ENCODE data around the gene FAM53B. TPM values are rescaled to one million over a fixed set of nuclear protein-coding genes. Genes with fewer than 3 reads are reported as not detected.

FAM53B gene
- total RNA-seq, 1 experiment from 2014 or later: 11.2 TPM

DNA sequence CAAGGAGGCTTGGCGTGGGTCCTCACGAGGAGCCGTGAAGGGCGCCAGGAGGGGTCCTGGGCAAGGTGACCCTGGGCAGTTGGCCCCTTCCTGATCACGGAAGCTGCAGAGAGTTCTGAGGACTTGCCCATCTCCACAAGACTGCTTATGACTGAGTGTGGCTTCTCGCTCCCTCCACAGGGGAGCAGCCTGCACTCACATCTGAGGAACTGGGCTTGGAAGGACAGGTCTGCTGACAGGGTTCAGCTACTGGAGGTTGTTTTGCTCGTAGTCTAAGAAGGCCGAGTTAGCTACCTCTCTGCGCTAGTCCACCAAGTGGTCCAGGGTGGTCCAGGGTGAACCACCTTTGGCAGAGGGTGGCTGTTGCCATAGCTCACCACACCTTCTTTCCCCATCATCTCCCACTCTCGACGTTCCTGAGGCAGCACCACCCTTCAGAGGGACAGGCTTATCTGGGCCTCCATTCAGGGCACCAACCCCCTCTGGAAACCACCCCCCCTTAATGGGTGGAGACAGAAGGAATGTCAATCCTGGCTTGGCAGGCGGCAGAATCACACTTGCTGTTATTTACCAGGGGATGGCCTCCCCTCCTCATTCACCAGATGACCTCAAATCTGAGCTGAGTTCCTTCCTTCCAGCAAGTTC lies 38.2 kb downstream of the FAM53B start:
- intact Hi-C loops (cut with micrococcal nuclease; ENCODE audit: unreplicated experiment): loop anchor here (5.0 kb wide), 1 partner anchor 36 kb away; the partner anchor contains the start of gene FAM53B
- BruUV-seq (replicated peaks): no TSS peak
- Mint-ChIP-seq H3K27me3 (ENCODE audit: unreplicated experiment) (no peaks in the 10 kb centered on the region), H3K9me3 (ENCODE audit: low read depth, unreplicated experiment) (no peaks in the 10 kb centered on the region), H3K27ac (ENCODE audit: unreplicated experiment) (no peak overlapping the region), H3K4me1 (ENCODE audit: low read depth, unreplicated experiment) (peaks cover 32% of the 10 kb centered on the region), H3K36me3 (ENCODE audit: insufficient read depth, unreplicated experiment) (no peaks in the 10 kb centered on the region), H3K4me3 (ENCODE audit: low read depth, unreplicated experiment) (no peak overlapping the region)
- CTCF ChIA-PET: interaction anchor here (0.8 kb wide), 1 partner anchor 35 kb away, joined by 4 read pairs; no protein-coding TSS in a partner anchor
- TF ChIP-seq, protein P1, sequence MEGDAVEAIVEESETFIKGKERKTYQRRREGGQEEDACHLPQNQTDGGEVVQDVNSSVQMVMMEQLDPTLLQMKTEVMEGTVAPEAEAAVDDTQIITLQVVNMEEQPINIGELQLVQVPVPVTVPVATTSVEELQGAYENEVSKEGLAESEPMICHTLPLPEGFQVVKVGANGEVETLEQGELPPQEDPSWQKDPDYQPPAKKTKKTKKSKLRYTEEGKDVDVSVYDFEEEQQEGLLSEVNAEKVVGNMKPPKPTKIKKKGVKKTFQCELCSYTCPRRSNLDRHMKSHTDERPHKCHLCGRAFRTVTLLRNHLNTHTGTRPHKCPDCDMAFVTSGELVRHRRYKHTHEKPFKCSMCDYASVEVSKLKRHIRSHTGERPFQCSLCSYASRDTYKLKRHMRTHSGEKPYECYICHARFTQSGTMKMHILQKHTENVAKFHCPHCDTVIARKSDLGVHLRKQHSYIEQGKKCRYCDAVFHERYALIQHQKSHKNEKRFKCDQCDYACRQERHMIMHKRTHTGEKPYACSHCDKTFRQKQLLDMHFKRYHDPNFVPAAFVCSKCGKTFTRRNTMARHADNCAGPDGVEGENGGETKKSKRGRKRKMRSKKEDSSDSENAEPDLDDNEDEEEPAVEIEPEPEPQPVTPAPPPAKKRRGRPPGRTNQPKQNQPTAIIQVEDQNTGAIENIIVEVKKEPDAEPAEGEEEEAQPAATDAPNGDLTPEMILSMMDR (IDR thresholded peaks at IDR 0.05; ENCODE audit: unreplicated experiment): no peak
- DNase-seq: no peak

DNA sequence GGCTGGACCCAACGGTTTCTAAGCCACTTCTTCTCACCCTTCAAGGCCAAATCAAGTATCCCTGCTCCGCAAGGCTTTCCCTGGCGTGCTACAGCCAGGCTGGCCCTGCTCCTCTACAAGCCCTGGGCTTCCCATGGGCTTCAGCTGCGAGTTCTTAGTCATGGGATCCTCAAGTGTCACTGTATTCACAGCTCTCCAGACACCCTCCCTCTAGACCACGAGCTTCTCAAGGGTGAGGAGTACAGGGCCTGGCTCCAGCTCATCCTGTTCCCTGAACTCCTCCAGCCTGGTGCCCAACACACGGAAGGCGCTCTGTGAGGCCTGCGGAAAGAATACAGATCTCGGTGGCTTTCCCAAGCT lies 38.8 kb downstream of the FAM53B start:
- H3K27me3 Mint-ChIP-seq (ENCODE audit: unreplicated experiment): no peaks in the 10 kb centered on the region
- H3K9me3 Mint-ChIP-seq (ENCODE audit: low read depth, unreplicated experiment): no peaks in the 10 kb centered on the region
- CTCF ChIA-PET: no interaction called here
- H3K4me1 Mint-ChIP-seq (ENCODE audit: low read depth, unreplicated experiment): peaks cover 26% of the 10 kb centered on the region
- H3K4me3 Mint-ChIP-seq (ENCODE audit: low read depth, unreplicated experiment): no peak overlapping the region
- no peak overlapping the region for H3K27ac Mint-ChIP-seq (ENCODE audit: unreplicated experiment)
- no peak for DNase-seq
- intact Hi-C loops (cut with micrococcal nuclease; ENCODE audit: unreplicated experiment): loop anchor here (5.0 kb wide), 1 partner anchor 37 kb away; the partner anchor contains the start of gene FAM53B
- no TSS peak for BruUV-seq (replicated peaks)
- TF ChIP-seq, protein P1 (IDR thresholded peaks at IDR 0.05; ENCODE audit: unreplicated experiment): no peak
- H3K36me3 Mint-ChIP-seq (ENCODE audit: insufficient read depth, unreplicated experiment): no peaks in the 10 kb centered on the region

DNA sequence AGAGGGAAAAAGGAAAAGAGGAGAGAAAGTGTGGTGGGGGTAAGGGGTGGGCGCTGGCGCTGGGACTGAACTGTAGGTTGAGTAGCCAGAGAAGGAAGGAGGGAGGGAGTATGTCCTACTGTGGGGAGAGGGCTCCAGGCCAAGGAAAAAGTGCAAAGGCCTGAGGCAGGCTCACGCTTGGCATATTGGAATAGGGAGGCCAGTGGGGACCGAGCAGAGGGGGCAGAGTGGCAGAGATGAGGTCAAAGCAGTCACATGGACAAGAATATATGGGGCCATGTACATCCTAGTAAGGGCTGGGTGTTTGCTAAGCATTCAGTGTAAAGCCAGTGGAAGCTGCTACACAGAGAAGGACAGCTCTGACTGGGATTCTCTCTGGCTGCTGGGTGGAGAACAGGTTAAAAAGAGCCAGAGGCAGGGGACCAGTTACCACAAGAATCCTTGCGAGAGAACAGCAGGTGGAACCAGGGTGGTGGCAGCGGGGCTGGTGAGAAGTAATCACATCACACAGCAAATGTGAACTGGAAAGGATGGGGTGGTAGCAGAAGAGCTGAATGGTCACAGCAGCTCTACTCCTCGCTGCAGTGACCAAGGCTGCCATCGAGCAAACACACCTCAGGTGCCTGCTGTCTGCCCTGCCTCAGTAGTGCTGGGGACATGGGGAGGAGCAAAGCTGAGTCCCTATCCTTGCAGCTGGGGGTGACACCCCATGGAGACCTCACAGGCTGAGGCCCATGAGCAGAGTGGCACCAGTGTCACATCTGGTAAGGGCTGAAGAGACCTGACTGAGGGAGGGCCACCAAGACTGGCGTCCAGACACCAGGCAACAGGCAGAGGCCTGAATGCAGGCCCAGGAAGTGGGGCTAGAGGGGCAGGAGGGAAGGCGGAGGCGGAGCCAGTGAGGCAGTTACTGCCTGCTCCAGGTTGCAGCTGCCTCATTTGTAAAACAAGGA lies 39.5 kb downstream of the FAM53B start:
- no peak for DNase-seq
- intact Hi-C loops (cut with micrococcal nuclease; ENCODE audit: unreplicated experiment): loop anchor here (5.0 kb wide), 1 partner anchor 38 kb away; the partner anchor contains the start of gene FAM53B
- Mint-ChIP-seq H3K9me3 (ENCODE audit: low read depth, unreplicated experiment) (no peaks in the 10 kb centered on the region), H3K4me3 (ENCODE audit: low read depth, unreplicated experiment) (no peak overlapping the region), H3K4me1 (ENCODE audit: low read depth, unreplicated experiment) (peaks cover 19% of the 10 kb centered on the region), H3K27me3 (ENCODE audit: unreplicated experiment) (no peaks in the 10 kb centered on the region), H3K27ac (ENCODE audit: unreplicated experiment) (no peak overlapping the region), H3K36me3 (ENCODE audit: insufficient read depth, unreplicated experiment) (no peaks in the 10 kb centered on the region)
- TF ChIP-seq, protein P1 (IDR thresholded peaks at IDR 0.05; ENCODE audit: unreplicated experiment): no peak
- BruUV-seq (replicated peaks): no TSS peak
- CTCF ChIA-PET: no interaction called here

DNA sequence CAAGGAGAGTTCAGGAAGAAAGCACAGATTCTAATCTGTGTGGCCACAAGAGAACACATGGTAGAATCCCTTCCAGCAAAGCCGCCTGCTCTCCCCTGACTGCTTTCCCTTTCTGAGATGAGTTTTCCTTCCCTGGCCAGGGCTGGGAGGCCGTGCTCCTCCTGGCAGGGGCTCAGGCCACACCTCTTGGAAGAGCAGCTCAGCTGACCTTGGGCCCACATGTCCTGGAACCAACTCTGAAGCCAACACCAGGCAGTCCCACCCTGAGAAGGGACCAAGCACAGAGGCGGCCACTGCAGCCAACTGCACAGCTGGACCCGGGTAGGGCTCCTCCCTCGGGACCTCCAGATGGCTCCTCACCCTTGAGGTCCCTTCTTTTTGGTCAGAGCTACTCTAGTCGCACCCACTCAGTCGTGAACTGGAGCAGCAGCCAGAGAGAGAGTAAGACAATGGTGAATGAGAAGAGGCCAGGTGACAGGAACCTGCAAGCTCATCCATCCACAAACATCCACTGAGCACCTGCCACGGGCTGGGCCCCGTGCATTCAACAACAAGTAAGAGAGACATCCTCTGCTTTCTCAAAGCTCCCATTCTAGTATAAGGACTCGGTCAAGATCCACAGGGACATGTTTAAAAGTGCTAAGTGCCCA lies 40.3 kb downstream of the FAM53B start:
- CTCF ChIA-PET: no interaction called here
- Mint-ChIP-seq H3K27me3 (ENCODE audit: unreplicated experiment) (no peaks in the 10 kb centered on the region), H3K9me3 (ENCODE audit: low read depth, unreplicated experiment) (no peaks in the 10 kb centered on the region), H3K4me1 (ENCODE audit: low read depth, unreplicated experiment) (peaks cover 11% of the 10 kb centered on the region), H3K27ac (ENCODE audit: unreplicated experiment) (no peak overlapping the region), H3K4me3 (ENCODE audit: low read depth, unreplicated experiment) (no peak overlapping the region), H3K36me3 (ENCODE audit: insufficient read depth, unreplicated experiment) (no peaks in the 10 kb centered on the region)
- intact Hi-C loops (cut with micrococcal nuclease; ENCODE audit: unreplicated experiment): no loop called here
- no peak for DNase-seq
- no TSS peak for BruUV-seq (replicated peaks)
- TF ChIP-seq, protein P1 (IDR thresholded peaks at IDR 0.05; ENCODE audit: unreplicated experiment): no peak

Data from Calu3 (cell line).